ENCODE measurements around the gene ANKAR.

DNA sequence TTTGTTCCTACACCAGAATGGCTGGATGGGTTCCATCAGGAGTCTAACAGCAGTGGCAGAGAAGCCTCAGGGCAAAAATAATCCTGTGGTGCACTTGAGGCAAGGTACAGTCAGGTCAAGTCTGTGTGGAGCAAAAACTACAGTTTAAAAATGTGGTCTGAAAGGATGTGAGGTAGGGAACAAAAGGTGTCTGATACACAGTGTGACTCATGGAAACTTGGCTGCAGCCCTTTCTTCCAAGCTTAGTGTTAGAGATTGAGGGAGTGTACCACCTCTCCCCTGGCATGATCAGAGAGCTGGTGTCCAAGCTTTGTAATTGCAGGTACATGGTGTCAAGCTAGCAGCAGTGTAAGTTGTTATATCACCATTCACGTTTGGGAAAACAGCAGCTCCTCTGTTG, 8.9 kb downstream of the ANKAR start:
- TF ChIP-seq, protein P1, sequence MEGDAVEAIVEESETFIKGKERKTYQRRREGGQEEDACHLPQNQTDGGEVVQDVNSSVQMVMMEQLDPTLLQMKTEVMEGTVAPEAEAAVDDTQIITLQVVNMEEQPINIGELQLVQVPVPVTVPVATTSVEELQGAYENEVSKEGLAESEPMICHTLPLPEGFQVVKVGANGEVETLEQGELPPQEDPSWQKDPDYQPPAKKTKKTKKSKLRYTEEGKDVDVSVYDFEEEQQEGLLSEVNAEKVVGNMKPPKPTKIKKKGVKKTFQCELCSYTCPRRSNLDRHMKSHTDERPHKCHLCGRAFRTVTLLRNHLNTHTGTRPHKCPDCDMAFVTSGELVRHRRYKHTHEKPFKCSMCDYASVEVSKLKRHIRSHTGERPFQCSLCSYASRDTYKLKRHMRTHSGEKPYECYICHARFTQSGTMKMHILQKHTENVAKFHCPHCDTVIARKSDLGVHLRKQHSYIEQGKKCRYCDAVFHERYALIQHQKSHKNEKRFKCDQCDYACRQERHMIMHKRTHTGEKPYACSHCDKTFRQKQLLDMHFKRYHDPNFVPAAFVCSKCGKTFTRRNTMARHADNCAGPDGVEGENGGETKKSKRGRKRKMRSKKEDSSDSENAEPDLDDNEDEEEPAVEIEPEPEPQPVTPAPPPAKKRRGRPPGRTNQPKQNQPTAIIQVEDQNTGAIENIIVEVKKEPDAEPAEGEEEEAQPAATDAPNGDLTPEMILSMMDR (conservative IDR thresholded peaks at IDR 0.05; ENCODE audit: low read depth, low read length) = no peak
- no peak for TF ChIP-seq EZH2 (IDR thresholded peaks at IDR 0.05; ENCODE audit: low read length, unreplicated experiment)
